Right lobe of liver (tissue), 6 donors: Measurements from ENCODE around the gene ITGA5. TPM values are rescaled to one million over a fixed set of nuclear protein-coding genes. Genes with fewer than 3 reads are reported as not detected.

Experiments
- ATAC-seq, 4 donors: fragments of 200-7000 bp; cut with Tn5 transposase; one replicate each; pipeline ENCODE4 v1.9.1; 2020; ENCODE audit warnings: mild to moderate bottlenecking in 4 of 4, moderate library complexity in 4 of 4
- DNase-seq, 3 donors: peaks; one replicate each; pipeline ENCODE4 v3.0.0-alpha.2; 2020
- H3K27ac ChIP-seq, 3 donors: fragments of 200-600 bp; one replicate each; pipeline ENCODE4 v1.8.0; 2022
- H3K27me3 ChIP-seq, 2 donors: fragments of 200-600 bp; one replicate each; pipeline ENCODE4 v1.8.0; 2022
- H3K36me3 ChIP-seq, 4 donors: fragments of 200-600 bp; sonication (generic) in 1 of 4; one replicate each; pipeline versions ENCODE4 v1.5.1 to v1.8.0; 2017 to 2022; ENCODE audit warnings: control low read depth in 1 of 4
- H3K4me1 ChIP-seq, 4 donors: fragments of 200-600 bp; sonication (generic) in 1 of 4; one replicate each; pipeline versions ENCODE4 v1.5.1 to v1.8.0; 2017 to 2022; ENCODE audit warnings: control low read depth in 1 of 4
- H3K4me3 ChIP-seq, 3 donors: fragments of 200-600 bp; one replicate each; pipeline ENCODE4 v1.8.0; 2022
- H3K9me3 ChIP-seq, 4 donors: fragments of 200-600 bp; sonication (generic) in 1 of 4; one replicate each; pipeline versions ENCODE4 v1.5.1 to v1.8.0; 2017 to 2022; ENCODE audit warnings: control low read depth in 1 of 4
- CTCF ChIP-seq, 4 donors: fragments of 200-600 bp in 3 of 4; fragments of 450-650 bp in 1 of 4; IDR thresholded peaks; one replicate each; pipeline versions ENCODE4 v1.5.1 to v1.8.0; 2016 to 2022; ENCODE audit warnings: antibody characterized with exemption in 4 of 4, mild to moderate bottlenecking in 2 of 4
- POLR2A ChIP-seq: fragments of 450-650 bp; IDR thresholded peaks from one replicate; pipeline ENCODE4 v1.6.1; 2017; ENCODE audit warnings: antibody characterized with exemption, mild to moderate bottlenecking
- WGBS: methylation state at CpG from one replicate; pipeline ENCODE4 v1.1.6; 2018; ENCODE audit warnings: low coverage, low lambda C conversion rate; ENCODE audit not compliant: insufficient coverage; ENCODE audit errors: missing lambda C conversion rate; 5-methylcytosine and 5-hydroxymethylcytosine counted together
- intact Hi-C, 2 donors: fragments of 100-400 bp; cut with DNase I; formaldehyde crosslinking; loops; one replicate each; pipeline versions ENCODE4 v1.11.2 to v1.14.1; 2022
- total RNA-seq, 6 experiments: library from RNA; depleted of rRNA in 2 of 6; stranded (reverse); fragments of >200 nt in 2 of 6; fragmentation: NEBNext Ultra II Directional in 3 of 6; extraction: Animal tissue kit (Norgen Biotek cat#: 25700) in 3 of 6; gene quantifications; one replicate each; pipeline versions ENCODE4 v1.1.0 to v1.2.4, GENCODE V29; 2016 to 2023
- donor health status: DM: no; HTN: yes; CAD: no.
- donor health status: DM: no; HTN: no; CAD: no.
- donor health status: DM: no; HTN: no; CAD: no.
- donor health status: DM: no; HTN: yes; CAD: no.
- donor health status: DM: no; HTN: yes; CAD: no.

Gene ITGA5
- total RNA-seq, 6 experiments from 2014 or later, result 31.2 to 75.6 (median 35.5) TPM

GRCh38 chr12:54430471-54431069, 11.5 kb upstream of the ITGA5 start:
- no peaks in the 10 kb centered on the region for H3K9me3 ChIP-seq
- ATAC-seq (no peak), DNase-seq (no peak)
- no peaks in the 10 kb centered on the region for H3K27me3 ChIP-seq
- intact Hi-C loops, result no loop called here
- H3K36me3 ChIP-seq, result no peaks in the 10 kb centered on the region
- H3K4me1 ChIP-seq, result peaks cover 0 to 30% (median 13%) of the 10 kb centered on the region in 4 donors
- no peak overlapping the region for H3K27ac ChIP-seq
- H3K4me3 ChIP-seq, result no peak overlapping the region
- TF ChIP-seq POLR2A (no peak), CTCF (IDR thresholded peaks at IDR 0.05) (no peak)
- 78% methylated on average over 1 of the region's 5 CpGs for WGBS

- Histone ChIP-seq H3K27ac (peak overlapping the region in 1 of 3 donors; percentile 31), H3K9me3 (no peaks in the 10 kb centered on the region), H3K27me3 (no peaks in the 10 kb centered on the region), H3K4me3 (no peak overlapping the region), H3K36me3 (no peaks in the 10 kb centered on the region), H3K4me1 (peaks cover 0 to 21% (median 9%) of the 10 kb centered on the region in 4 donors)
- 50% methylated on average over 3 of the region's 3 CpGs for WGBS
- ATAC-seq, result peak in 3 of 4 donors; percentile 20 to 67 (median 59)
- intact Hi-C loops, result no loop called here
- no peak for DNase-seq
- TF ChIP-seq CTCF (IDR thresholded peaks at IDR 0.05) (no peak), POLR2A (no peak)
Measured at GRCh38 chr12:54429014-54429471, 10.0 kb upstream of the ITGA5 start.

DNA sequence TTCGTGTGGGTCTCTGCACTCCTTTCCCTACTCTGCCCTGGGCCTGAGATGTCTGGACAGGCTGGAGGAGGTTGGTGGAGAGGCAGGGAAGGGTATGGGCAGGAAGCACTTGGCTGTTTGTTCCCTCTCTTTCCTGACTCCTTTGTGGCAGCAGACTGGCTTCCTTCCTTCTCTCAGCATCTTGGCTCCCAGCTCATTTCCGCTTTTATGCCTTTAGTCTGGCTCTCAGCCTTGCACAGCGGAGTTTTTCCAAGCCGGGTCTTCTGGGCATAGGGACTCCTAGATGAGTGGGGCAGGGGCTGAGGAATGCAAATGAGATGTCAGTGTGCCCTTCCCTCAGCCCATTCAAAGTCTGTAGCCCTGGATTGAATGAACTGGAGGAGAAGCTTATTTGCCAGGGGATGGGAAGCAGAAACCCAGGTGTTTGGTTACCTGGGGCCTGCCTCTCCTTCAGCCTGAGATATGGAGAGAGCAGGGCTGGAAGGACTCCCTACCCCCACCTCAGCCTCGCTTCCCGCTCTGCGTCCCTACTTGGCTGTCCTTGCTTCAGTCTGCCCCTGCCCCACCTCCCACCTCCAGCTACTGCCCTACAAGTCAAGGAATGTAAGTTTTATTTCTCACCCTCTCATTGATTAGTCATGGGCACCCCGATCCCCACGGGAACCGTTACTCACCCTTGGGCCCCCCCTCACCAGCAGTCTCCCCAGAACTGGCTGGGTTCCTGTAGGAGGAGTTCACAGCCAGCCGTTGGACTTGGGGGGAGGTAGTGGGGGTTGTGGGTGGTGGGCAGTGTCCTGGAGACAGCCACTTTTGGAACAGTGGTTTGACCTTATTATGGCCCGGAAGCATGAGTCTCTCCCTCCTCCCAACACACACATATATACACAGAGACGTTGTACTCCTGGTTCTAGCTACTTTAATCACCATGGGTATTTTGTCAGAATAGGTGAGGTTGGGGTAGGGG, 9.3 kb upstream of the ITGA5 start:
- TF ChIP-seq CTCF (IDR thresholded peaks at IDR 0.05) (no peak), POLR2A (no peak)
- no peak overlapping the region for H3K4me3 ChIP-seq
- 40% methylated on average over 9 of the region's 13 CpGs for WGBS
- peaks cover 0 to 21% (median 9%) of the 10 kb centered on the region in 4 donors for H3K4me1 ChIP-seq
- peak overlapping the region in 1 of 3 donors; percentile 31 for H3K27ac ChIP-seq
- no peaks in the 10 kb centered on the region for H3K27me3 ChIP-seq
- intact Hi-C loops, result no loop called here
- DNase-seq, result no peak
- H3K9me3 ChIP-seq, result no peaks in the 10 kb centered on the region
- ATAC-seq, result peak; percentile 4 to 61 (median 46)
- H3K36me3 ChIP-seq, result no peaks in the 10 kb centered on the region

- 70% methylated on average over 2 of the region's 4 CpGs for WGBS
- Histone ChIP-seq H3K9me3 (no peaks in the 10 kb centered on the region), H3K36me3 (no peaks in the 10 kb centered on the region), H3K4me3 (no peak overlapping the region), H3K27ac (no peak overlapping the region), H3K27me3 (no peaks in the 10 kb centered on the region), H3K4me1 (peaks cover 0 to 20% (median 8%) of the 10 kb centered on the region in 4 donors)
- ATAC-seq, result no peak
- intact Hi-C loops, result no loop called here
- TF ChIP-seq CTCF (IDR thresholded peaks at IDR 0.05) (no peak), POLR2A (no peak)
- DNase-seq, result no peak
Measured at GRCh38 chr12:54427106-54427505, 8.0 kb upstream of the ITGA5 start.
